PC-3 (cell line): ENCODE results near the gene FAM171A1. TPM values are rescaled to one million over a fixed set of nuclear protein-coding genes. Genes with fewer than 3 reads are reported as not detected.

Source experiments
- ATAC-seq: fragments of 200-7000 bp; cut with Tn5 transposase; 2 replicates; pipeline ENCODE4 v1.9.1; 2020; ENCODE audit warnings: mild to moderate bottlenecking, moderate library complexity
- BruUV-seq: library from RNA; stranded (reverse); fragments of 400-500 nt; replicated peaks from 2 replicates; lab custom pipeline; 2021; lab: Mats Ljungman, UMichigan
- CTCF ChIA-PET: fragments of 300-600 bp; sonication (Branson Sonifier 250); formaldehyde crosslinking; loops from one replicate; lab custom pipeline; 2022; ENCODE audit warnings: antibody characterized with exemption; lab: Charles Lee
- POLR2A ChIA-PET: fragments of 300-600 bp; sonication (Branson Sonifier 250); formaldehyde crosslinking; loops from one replicate; lab custom pipeline; 2022; ENCODE audit warnings: antibody characterized with exemption; ENCODE audit not compliant: unreplicated experiment; lab: Charles Lee
- DNase-seq: peaks from one replicate; pipeline ENCODE4 v3.0.0-alpha.2; 2015
- H2AFZ ChIP-seq: fragments of 300-600 bp; sonication (generic); 2 replicates; pipeline ENCODE4 v1.6.0; 2016; ENCODE audit warnings: antibody characterized with exemption, low read length
- H3F3A ChIP-seq: fragments of 300-600 bp; sonication (generic); one replicate; pipeline ENCODE4 v1.6.0; 2017; ENCODE audit warnings: antibody characterized with exemption, low read length, control low read depth, mild to moderate bottlenecking; ENCODE audit not compliant: unreplicated experiment
- H3K27ac ChIP-seq: fragments of 300-600 bp; sonication (generic); 2 replicates; pipeline ENCODE4 v1.5.1; 2016; ENCODE audit warnings: mild to moderate bottlenecking, low read length
- H3K27me3 ChIP-seq: fragments of 300-600 bp; sonication (generic); 2 replicates; pipeline ENCODE4 v1.6.1; 2016; ENCODE audit warnings: low read length, mixed read lengths
- H3K36me3 ChIP-seq: fragments of 300-600 bp; sonication (generic); 2 replicates; pipeline ENCODE4 v1.6.1; 2016; ENCODE audit warnings: low read depth, mixed run types, low read length, mixed read lengths
- H3K4me1 ChIP-seq: fragments of 300-600 bp; sonication (generic); 2 replicates; pipeline ENCODE4 v1.5.1; 2016; ENCODE audit warnings: low read length; ENCODE audit not compliant: insufficient read depth
- H3K4me2 ChIP-seq: fragments of 300-600 bp; sonication (generic); 2 replicates; pipeline ENCODE4 v1.6.0; 2016; ENCODE audit warnings: low read length
- H3K4me3 ChIP-seq: fragments of 300-600 bp; sonication (generic); 2 replicates; pipeline ENCODE4 v1.5.1; 2016; ENCODE audit warnings: mild to moderate bottlenecking, low read length, mixed read lengths
- H3K79me2 ChIP-seq: fragments of 300-600 bp; sonication (generic); 2 replicates; pipeline ENCODE4 v1.6.1; 2017; ENCODE audit warnings: low read length, mixed read lengths
- H3K9ac ChIP-seq: fragments of 300-600 bp; sonication (generic); 2 replicates; pipeline ENCODE4 v1.6.0; 2016; ENCODE audit warnings: mild to moderate bottlenecking, low read length
- H3K9me2 ChIP-seq: fragments of 300-600 bp; sonication (generic); replicated peaks from 2 replicates; pipeline ENCODE4 v1.6.1; 2016; ENCODE audit warnings: mixed run types, low read length, mixed read lengths
- H3K9me3 ChIP-seq: fragments of 300-600 bp; sonication (generic); 2 replicates; pipeline ENCODE4 v1.6.1; 2016; ENCODE audit warnings: low read length, mixed read lengths
- H4K20me1 ChIP-seq: fragments of 300-600 bp; sonication (generic); 2 replicates; pipeline ENCODE4 v1.6.1; 2016; ENCODE audit warnings: low read length, mixed read lengths
- EZH2 ChIP-seq: fragments of 300-600 bp; sonication (generic); IDR thresholded peaks from one replicate; pipeline ENCODE4 v1.6.1; 2017; ENCODE audit warnings: antibody characterized with exemption, mild to moderate bottlenecking, low read length; ENCODE audit not compliant: unreplicated experiment
- EZH2phosphoT487 ChIP-seq: fragments of 300-600 bp; sonication (generic); IDR thresholded peaks from 2 replicates; pipeline ENCODE4 v1.6.1; 2018; ENCODE audit warnings: mild to moderate bottlenecking, antibody characterized with exemption, low read length, borderline replicate concordance
- intact Hi-C: fragments of 100-400 bp; cut with micrococcal nuclease; formaldehyde crosslinking; loops from 2 replicates; pipeline ENCODE4 v1.9.0; 2023
- total RNA-seq: library from RNA; depleted of rRNA; stranded (reverse); fragments of >200 nt; gene quantifications from 2 replicates; pipeline ENCODE4 v1.2.3, GENCODE V29; 2014
- TF ChIP-seq, protein P1 (sequence below): fragments of 300-600 bp; sonication (generic); conservative IDR thresholded peaks from 2 replicates; pipeline ENCODE4 v1.5.1; 2017; ENCODE audit warnings: antibody characterized with exemption, low read depth, mild to moderate bottlenecking, low read length

FAM171A1 gene
- total RNA-seq, 1 experiment from 2014 or later, result 10.4 TPM

DNA sequence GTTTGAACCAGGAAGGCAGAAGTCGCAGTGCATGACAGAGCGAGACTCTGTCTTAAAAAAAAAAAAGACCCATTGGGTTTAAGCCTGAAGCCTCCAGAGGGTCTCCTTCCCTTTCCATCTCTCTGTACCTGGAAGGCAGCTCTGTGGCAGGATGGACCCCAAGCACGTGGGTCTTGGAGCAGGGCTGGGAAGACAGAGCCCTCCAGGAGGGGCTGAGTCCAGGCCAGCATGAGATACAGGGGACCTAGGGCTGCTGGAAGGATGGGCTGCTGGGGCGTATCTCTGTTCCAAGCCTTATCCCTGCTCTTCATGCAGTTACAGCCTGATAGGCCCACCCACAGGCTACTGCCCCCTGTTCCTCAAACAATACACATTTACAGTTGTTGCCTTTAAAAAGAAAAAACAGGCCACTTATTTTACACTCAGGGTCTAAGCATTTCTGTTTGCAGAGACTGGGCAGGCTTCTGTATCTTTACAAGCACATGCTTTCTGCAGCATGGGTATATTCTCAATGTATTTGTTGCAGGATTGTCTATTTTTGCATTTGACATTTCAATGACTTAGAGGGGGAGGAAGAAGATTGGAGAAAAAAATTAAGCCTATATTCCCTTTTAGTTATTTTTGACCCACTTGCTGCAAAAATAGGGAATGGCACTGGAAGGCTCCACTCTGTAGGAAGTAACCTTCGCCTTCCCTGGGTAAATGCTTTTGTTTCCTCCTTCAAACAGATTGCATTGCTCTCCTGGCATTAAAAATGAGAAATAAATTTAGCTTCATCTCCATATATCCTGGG, 60.1 kb downstream of the FAM171A1 start:
- H3K9ac ChIP-seq, result no peak overlapping the region
- no peaks in the 10 kb centered on the region for H3F3A ChIP-seq
- no peaks in the 10 kb centered on the region for H3K79me2 ChIP-seq
- H3K9me2 ChIP-seq, result no peaks in the 10 kb centered on the region
- DNase-seq, result no peak
- no peaks in the 10 kb centered on the region for H3K36me3 ChIP-seq
- no peak overlapping the region for H3K4me3 ChIP-seq
- no peak overlapping the region for H3K27ac ChIP-seq
- TF ChIP-seq EZH2, result no peak
- no peak for TF ChIP-seq EZH2phosphoT487
- TF ChIP-seq, protein P1, sequence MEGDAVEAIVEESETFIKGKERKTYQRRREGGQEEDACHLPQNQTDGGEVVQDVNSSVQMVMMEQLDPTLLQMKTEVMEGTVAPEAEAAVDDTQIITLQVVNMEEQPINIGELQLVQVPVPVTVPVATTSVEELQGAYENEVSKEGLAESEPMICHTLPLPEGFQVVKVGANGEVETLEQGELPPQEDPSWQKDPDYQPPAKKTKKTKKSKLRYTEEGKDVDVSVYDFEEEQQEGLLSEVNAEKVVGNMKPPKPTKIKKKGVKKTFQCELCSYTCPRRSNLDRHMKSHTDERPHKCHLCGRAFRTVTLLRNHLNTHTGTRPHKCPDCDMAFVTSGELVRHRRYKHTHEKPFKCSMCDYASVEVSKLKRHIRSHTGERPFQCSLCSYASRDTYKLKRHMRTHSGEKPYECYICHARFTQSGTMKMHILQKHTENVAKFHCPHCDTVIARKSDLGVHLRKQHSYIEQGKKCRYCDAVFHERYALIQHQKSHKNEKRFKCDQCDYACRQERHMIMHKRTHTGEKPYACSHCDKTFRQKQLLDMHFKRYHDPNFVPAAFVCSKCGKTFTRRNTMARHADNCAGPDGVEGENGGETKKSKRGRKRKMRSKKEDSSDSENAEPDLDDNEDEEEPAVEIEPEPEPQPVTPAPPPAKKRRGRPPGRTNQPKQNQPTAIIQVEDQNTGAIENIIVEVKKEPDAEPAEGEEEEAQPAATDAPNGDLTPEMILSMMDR, result no peak
- CTCF ChIA-PET, result no interaction called here
- H3K9me3 ChIP-seq, result no peaks in the 10 kb centered on the region
- H4K20me1 ChIP-seq, result no peaks in the 10 kb centered on the region
- H3K4me1 ChIP-seq, result no peaks in the 10 kb centered on the region
- BruUV-seq, result no TSS peak
- H3K27me3 ChIP-seq, result no peaks in the 10 kb centered on the region
- no peak overlapping the region for H2AFZ ChIP-seq
- intact Hi-C loops, result no loop called here
- H3K4me2 ChIP-seq, result no peak overlapping the region
- no peak for ATAC-seq
- POLR2A ChIA-PET, result no interaction called here

DNA sequence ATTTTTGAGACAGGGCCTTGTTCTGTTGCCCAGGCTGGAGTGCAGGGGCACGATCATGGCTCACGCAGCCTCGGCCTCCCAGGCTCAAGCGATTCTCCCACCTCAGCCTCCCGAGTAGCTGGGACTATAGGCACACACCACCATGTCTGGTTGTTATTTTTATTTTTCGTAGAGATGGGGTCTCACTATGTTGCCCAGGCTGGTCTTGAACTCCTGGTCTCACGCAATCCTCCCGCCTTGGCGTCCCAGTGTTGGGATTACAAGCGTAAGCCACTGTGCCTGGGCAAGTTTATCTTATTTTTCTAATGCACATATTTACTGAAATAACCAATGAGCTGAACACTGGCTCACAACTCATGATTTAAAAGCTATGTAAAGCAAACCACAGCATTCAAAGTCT, 61.9 kb downstream of the FAM171A1 start:
- Histone ChIP-seq H3K27me3 (no peaks in the 10 kb centered on the region), H3K4me2 (no peak overlapping the region), H4K20me1 (no peaks in the 10 kb centered on the region), H3F3A (no peaks in the 10 kb centered on the region), H3K27ac (no peak overlapping the region), H3K79me2 (no peaks in the 10 kb centered on the region), H3K9ac (no peak overlapping the region), H3K9me3 (no peaks in the 10 kb centered on the region), H3K36me3 (no peaks in the 10 kb centered on the region), H3K4me1 (no peaks in the 10 kb centered on the region), H3K9me2 (no peaks in the 10 kb centered on the region), H2AFZ (no peak overlapping the region), H3K4me3 (no peak overlapping the region)
- POLR2A ChIA-PET, result no interaction called here
- TF ChIP-seq, protein P1, result no peak
- no peak for TF ChIP-seq EZH2
- TF ChIP-seq EZH2phosphoT487, result no peak
- ATAC-seq (no peak), DNase-seq (no peak)
- no TSS peak for BruUV-seq
- CTCF ChIA-PET, result no interaction called here
- intact Hi-C loops, result no loop called here

DNA sequence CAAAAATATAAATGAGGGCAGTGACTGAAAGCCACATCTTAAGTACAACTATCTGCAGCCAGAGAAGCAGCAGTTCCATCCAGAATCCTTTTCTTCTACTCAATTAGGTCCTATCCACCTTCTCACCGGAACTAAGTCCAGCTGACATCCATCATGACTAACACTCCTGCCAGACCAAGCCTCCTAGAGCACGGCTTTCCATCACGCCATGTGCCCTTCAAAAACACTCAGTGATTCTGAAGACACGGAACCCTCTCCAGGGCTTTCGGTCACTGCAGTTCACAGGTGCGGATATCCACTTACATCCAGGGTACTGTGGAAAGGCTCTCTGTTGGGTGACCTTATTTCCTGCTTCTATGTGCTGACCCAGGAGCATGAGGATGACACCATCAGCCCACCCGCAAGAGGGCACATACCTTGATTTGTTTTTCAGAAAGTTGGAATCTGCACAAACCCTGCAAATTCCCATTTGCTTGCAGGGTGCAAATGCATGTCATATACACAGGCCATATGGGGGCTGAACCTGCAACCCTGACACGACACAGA, 64.3 kb downstream of the FAM171A1 start:
- Histone ChIP-seq H3K9me2 (no peaks in the 10 kb centered on the region), H3K36me3 (no peaks in the 10 kb centered on the region), H3K9me3 (no peaks in the 10 kb centered on the region), H3F3A (no peaks in the 10 kb centered on the region), H3K27me3 (no peaks in the 10 kb centered on the region), H3K79me2 (no peaks in the 10 kb centered on the region), H3K27ac (no peak overlapping the region), H3K4me1 (no peaks in the 10 kb centered on the region), H4K20me1 (no peaks in the 10 kb centered on the region), H3K4me3 (no peak overlapping the region), H2AFZ (no peak overlapping the region), H3K4me2 (no peak overlapping the region), H3K9ac (no peak overlapping the region)
- ChIA-PET CTCF (no interaction called here), POLR2A (no interaction called here)
- DNase-seq, result no peak
- BruUV-seq, result no TSS peak
- ATAC-seq, result no peak
- intact Hi-C loops, result no loop called here
- TF ChIP-seq EZH2 (no peak), EZH2phosphoT487 (no peak)
- TF ChIP-seq, protein P1, result no peak
